GM23248 (cell line): ENCODE results near the gene OST4. TPM values are rescaled to one million over a fixed set of nuclear protein-coding genes. Genes with fewer than 3 reads are reported as not detected.
A peak's percentile ranks its signal among the peaks of the same experiment; 100 is the strongest.

Experiments
- DNase-seq: peaks from one replicate; pipeline ENCODE4 v3.0.0-alpha.2; 2015
- H2AFZ ChIP-seq: fragments of 200-600 bp; sonication (generic); 2 replicates; pipeline ENCODE4 v1.6.1; 2016; ENCODE audit warnings: antibody characterized with exemption
- H3F3A ChIP-seq: fragments of 200-600 bp; sonication (generic); 2 replicates; pipeline ENCODE4 v1.6.1; 2016; ENCODE audit warnings: mild to moderate bottlenecking, antibody characterized with exemption, mixed run types; ENCODE audit not compliant: insufficient read depth
- H3K27ac ChIP-seq: fragments of 200-600 bp; sonication (generic); 2 replicates; pipeline ENCODE4 v1.5.1; 2016; ENCODE audit warnings: mild to moderate bottlenecking
- H3K27me3 ChIP-seq: fragments of 200-600 bp; sonication (generic); replicated peaks from 2 replicates; pipeline ENCODE4 v1.6.1; 2016; ENCODE audit warnings: mild to moderate bottlenecking; ENCODE audit not compliant: insufficient read depth
- H3K36me3 ChIP-seq: fragments of 200-600 bp; sonication (generic); 2 replicates; pipeline ENCODE4 v1.6.1; 2016; ENCODE audit warnings: low read depth, mild to moderate bottlenecking
- H3K4me1 ChIP-seq: fragments of 200-600 bp; sonication (generic); 2 replicates; pipeline ENCODE4 v1.6.1; 2016; ENCODE audit warnings: mild to moderate bottlenecking; ENCODE audit not compliant: insufficient read depth
- H3K4me2 ChIP-seq: fragments of 200-600 bp; sonication (generic); one replicate; pipeline ENCODE4 v1.6.1; 2016; ENCODE audit warnings: mild to moderate bottlenecking; ENCODE audit not compliant: unreplicated experiment
- H3K4me3 ChIP-seq: fragments of 200-600 bp; sonication (generic); 2 replicates; pipeline ENCODE4 v1.5.1; 2016; ENCODE audit warnings: mild to moderate bottlenecking
- H3K79me2 ChIP-seq: fragments of 200-600 bp; sonication (generic); 2 replicates; pipeline ENCODE4 v1.6.1; 2016; ENCODE audit warnings: mild to moderate bottlenecking; ENCODE audit not compliant: insufficient read depth
- H3K9ac ChIP-seq: fragments of 200-600 bp; sonication (generic); 2 replicates; pipeline ENCODE4 v1.6.1; 2016; ENCODE audit warnings: mild to moderate bottlenecking
- H3K9me2 ChIP-seq: fragments of 200-600 bp; sonication (generic); 2 replicates; pipeline ENCODE4 v1.6.1; 2016; ENCODE audit warnings: mixed run types, mild to moderate bottlenecking, moderate library complexity; ENCODE audit not compliant: insufficient read depth
- H3K9me3 ChIP-seq: fragments of 200-600 bp; sonication (generic); one replicate; pipeline ENCODE4 v1.6.1; 2017; ENCODE audit warnings: low read depth
- H4K20me1 ChIP-seq: fragments of 200-600 bp; sonication (generic); 2 replicates; pipeline ENCODE4 v1.6.0; 2016; ENCODE audit not compliant: insufficient read depth
- EZH2 ChIP-seq: fragments of 200-600 bp; sonication (generic); IDR thresholded peaks from 2 replicates; pipeline ENCODE4 v1.6.1; 2018; ENCODE audit warnings: antibody characterized with exemption, mild to moderate bottlenecking; ENCODE audit not compliant: insufficient read depth, poor library complexity, severe bottlenecking
- EZH2phosphoT487 ChIP-seq: fragments of 200-600 bp; sonication (generic); IDR thresholded peaks from 2 replicates; pipeline ENCODE4 v1.6.1; 2018; ENCODE audit warnings: antibody characterized with exemption, moderate library complexity, mild to moderate bottlenecking, low read depth; ENCODE audit not compliant: insufficient read depth
- WGBS, 2 experiments: methylation state at CpG; one replicate each; pipeline ENCODE4 v1.1.6; 2015 to 2017; ENCODE audit warnings: low lambda C conversion rate in 2 of 2, low coverage in 1 of 2; ENCODE audit errors: missing lambda C conversion rate in 2 of 2; 5-methylcytosine and 5-hydroxymethylcytosine counted together
- in situ Hi-C: fragments of 300-500 bp; cut with MboI; formaldehyde crosslinking; loops from 2 replicates; pipeline ENCODE4 v1.15.0; 2020
- polyA plus RNA-seq: library from polyadenylated mRNA; unstranded; fragments of >200 nt; fragmentation: Nextera tagmentation; extraction: Ambion mirVana; gene quantifications from 2 replicates; pipeline ENCODE4 v1.2.1, GENCODE V29; 2016
- total RNA-seq: library from RNA; depleted of rRNA; stranded (reverse); fragments of >200 nt; shearing (Covaris generic); gene quantifications from 2 replicates; pipeline ENCODE4 v1.2.3, GENCODE V29; 2014

Gene OST4
- total and polyA plus RNA-seq, 2 experiments from 2014 or later: 499 to 942 TPM

DNA sequence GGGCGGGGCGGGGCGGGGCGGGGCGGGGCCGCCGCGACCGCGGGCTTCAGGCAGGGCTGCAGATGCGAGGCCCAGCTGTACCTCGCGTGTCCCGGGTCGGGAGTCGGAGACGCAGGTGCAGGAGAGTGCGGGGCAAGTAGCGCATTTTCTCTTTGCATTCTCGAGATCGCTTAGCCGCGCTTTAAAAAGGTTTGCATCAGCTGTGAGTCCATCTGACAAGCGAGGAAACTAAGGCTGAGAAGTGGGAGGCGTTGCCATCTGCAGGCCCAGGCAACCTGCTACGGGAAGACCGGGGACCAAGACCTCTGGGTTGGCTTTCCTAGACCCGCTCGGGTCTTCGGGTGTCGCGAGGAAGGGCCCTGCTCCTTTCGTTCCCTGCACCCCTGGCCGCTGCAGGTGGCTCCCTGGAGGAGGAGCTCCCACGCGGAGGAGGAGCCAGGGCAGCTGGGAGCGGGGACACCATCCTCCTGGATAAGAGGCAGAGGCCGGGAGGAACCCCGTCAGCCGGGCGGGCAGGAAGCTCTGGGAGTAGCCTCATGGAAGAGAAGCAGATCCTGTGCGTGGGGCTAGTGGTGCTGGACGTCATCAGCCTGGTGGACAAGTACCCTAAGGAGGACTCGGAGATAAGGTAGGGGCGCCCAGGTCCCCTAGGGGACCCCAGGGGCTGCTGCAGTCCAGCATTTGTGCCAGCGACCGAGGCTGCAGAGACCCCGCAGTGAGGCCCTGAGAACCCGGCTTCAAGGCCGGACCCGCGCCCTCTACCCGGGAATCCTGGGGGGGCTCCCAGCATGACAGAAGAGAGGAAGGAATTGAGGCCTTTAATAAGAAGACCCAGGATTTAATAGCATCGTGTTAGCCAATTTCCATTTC, 15.5 kb upstream of the OST4 start, which contains the start of gene KHK:
Gene KHK (plus strand): TSS at position 49 of the 870 bp plus-strand sequence. CDS start 488 bp downstream, at position 537.
- H4K20me1 ChIP-seq: no peaks in the 10 kb centered on the region
- no peaks in the 10 kb centered on the region for H3K27me3 ChIP-seq
- H3K79me2 ChIP-seq: peaks cover 4% of the 10 kb centered on the region
- peak within 1 kb of the TSS; percentile 74 for H3K9ac ChIP-seq
- H3K9me3 ChIP-seq: no peaks in the 10 kb centered on the region
- no peaks in the 10 kb centered on the region for H3K4me1 ChIP-seq
- H3F3A ChIP-seq: peaks cover 13% of the 10 kb centered on the region
- no peaks in the 10 kb centered on the region for H3K9me2 ChIP-seq
- no peaks in the 10 kb centered on the region for H3K36me3 ChIP-seq
- peak within 1 kb of the TSS; percentile 59 for H3K27ac ChIP-seq
- WGBS, 2 experiments: 15% methylated on average over 46 to 54 of the region's 54 CpGs
- DNase-seq: peak; percentile 26
- H2AFZ ChIP-seq: peak within 1 kb of the TSS; percentile 63
- peak within 1 kb of the TSS; percentile 73 for H3K4me3 ChIP-seq
- in situ Hi-C loops: no loop called here
- peak within 1 kb of the TSS; percentile 75 for H3K4me2 ChIP-seq
- TF ChIP-seq EZH2: no peak
- no peak for TF ChIP-seq EZH2phosphoT487

DNA sequence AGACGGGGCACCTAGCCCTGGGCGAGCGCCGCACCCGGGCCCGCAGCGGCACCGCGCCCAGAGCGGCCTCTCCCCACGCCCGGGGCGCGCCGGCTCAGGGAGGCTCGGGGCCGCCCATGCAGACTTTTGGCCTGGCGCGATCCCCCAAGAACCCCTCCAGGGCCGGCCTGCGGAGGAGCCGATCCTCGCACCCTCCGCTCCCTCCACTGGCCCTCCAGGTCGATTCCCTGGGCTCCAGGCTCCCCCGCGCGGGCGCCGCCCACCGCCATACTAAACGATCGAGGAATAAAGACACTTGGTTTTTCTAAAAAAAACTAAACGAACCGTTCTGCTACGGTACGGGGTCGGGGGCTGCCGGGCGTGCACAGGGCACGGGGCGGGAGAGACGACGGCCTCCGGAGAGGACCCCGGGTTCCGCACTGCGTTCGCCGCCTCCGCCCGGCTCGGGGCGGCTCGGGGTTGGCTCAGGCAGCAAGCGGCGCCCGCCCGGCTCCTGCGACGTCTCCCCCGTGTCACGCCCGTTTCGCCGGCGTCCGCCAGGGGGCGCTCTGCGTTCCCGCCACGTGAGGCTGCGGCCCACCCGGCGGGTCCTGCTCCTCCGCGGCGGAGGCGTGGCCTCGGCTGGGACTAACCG, 14.8 kb upstream of the OST4 start:
- H3K9me2 ChIP-seq: no peaks in the 10 kb centered on the region
- H3K79me2 ChIP-seq: peaks cover 10% of the 10 kb centered on the region
- WGBS, 2 experiments: 0 to 2% methylated on average over 45 to 77 of the region's 81 CpGs
- DNase-seq: peak; percentile 95
- peak overlapping the region; percentile 59 for H3K27ac ChIP-seq
- H3K9me3 ChIP-seq: no peaks in the 10 kb centered on the region
- H2AFZ ChIP-seq: peak overlapping the region; percentile 63
- H3K4me3 ChIP-seq: peak overlapping the region; percentile 73
- H4K20me1 ChIP-seq: no peaks in the 10 kb centered on the region
- H3K27me3 ChIP-seq: no peaks in the 10 kb centered on the region
- peaks cover 13% of the 10 kb centered on the region for H3F3A ChIP-seq
- H3K36me3 ChIP-seq: no peaks in the 10 kb centered on the region
- TF ChIP-seq EZH2 (no peak), EZH2phosphoT487 (no peak)
- 0 out of 2 replicates have a peak, but pooled peaks cover 4% of the 10 kb centered on the region for H3K4me1 ChIP-seq
- H3K4me2 ChIP-seq: peak overlapping the region; percentile 75
- in situ Hi-C loops: no loop called here
- peak overlapping the region; percentile 74 for H3K9ac ChIP-seq

DNA sequence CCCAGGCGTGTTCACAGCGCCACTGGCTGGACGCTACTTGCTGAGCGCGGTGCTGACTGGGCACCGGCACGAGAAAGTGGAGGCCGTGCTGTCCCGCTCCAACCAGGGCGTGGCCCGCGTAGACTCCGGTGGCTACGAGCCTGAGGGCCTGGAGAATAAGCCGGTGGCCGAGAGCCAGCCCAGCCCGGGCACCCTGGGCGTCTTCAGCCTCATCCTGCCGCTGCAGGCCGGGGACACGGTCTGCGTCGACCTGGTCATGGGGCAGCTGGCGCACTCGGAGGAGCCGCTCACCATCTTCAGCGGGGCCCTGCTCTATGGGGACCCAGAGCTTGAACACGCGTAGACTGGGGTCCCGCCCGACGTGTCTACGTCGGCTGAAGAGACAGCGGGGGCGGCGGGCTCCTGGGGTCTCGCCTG, 14.2 kb upstream of the OST4 start:
- in situ Hi-C loops: no loop called here
- Histone ChIP-seq H3K79me2 (peaks cover 12% of the 10 kb centered on the region), H3K9ac (peak overlapping the region; percentile 74), H2AFZ (peak overlapping the region; percentile 63), H3K4me2 (peak overlapping the region; percentile 75), H3K9me2 (no peaks in the 10 kb centered on the region), H3K27me3 (no peaks in the 10 kb centered on the region), H3F3A (peaks cover 13% of the 10 kb centered on the region), H3K4me3 (peak overlapping the region; percentile 73), H3K9me3 (no peaks in the 10 kb centered on the region), H4K20me1 (no peaks in the 10 kb centered on the region), H3K36me3 (no peaks in the 10 kb centered on the region), H3K4me1 (peaks cover 7% of the 10 kb centered on the region; the same call in 1 of the 2 replicates), H3K27ac (peak overlapping the region; percentile 59)
- TF ChIP-seq EZH2: no peak
- TF ChIP-seq EZH2phosphoT487: no peak
- peak; percentile 87 for DNase-seq
- WGBS, 2 experiments: 0 to 3% methylated on average over 23 to 28 of the region's 38 CpGs

DNA sequence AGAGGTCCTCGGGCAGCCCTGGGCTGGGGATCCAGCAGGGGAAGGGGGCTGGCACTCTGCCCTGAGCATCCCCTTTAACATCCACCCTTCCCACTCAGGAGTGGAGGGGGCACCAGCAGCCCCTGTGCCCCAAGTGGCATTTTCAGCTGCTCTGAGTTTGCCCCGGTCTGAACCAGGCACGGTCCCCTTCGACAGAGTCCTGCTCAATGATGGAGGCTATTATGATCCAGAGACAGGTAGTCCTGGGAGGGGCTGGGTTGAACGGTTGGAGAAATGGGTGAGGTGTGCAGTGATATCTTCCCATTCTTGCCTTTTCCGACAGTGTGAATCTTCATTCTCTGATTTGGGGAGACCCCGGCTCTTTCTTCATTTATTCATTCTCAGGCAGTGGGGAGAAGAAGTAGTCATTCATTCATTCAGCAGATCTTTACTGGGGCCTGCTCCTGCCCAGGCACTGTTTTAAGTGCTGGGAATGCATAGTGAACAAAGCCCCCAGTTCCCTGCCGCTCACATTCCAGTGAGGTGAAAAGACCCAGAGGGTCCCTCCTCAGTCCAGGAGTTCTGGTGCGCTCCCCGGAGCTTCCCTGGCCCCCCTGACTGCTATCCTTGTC, 13.7 kb upstream of the OST4 start:
- no peaks in the 10 kb centered on the region for H3K9me2 ChIP-seq
- no peak overlapping the region for H2AFZ ChIP-seq
- in situ Hi-C loops: no loop called here
- peaks cover 13% of the 10 kb centered on the region for H3F3A ChIP-seq
- peak overlapping the region; percentile 59 for H3K27ac ChIP-seq
- peaks cover 12% of the 10 kb centered on the region for H3K4me1 ChIP-seq
- 47% methylated on average over 10 of the region's 10 CpGs for WGBS, 2 experiments
- peak overlapping the region; percentile 75 for H3K4me2 ChIP-seq
- no peaks in the 10 kb centered on the region for H3K36me3 ChIP-seq
- TF ChIP-seq EZH2phosphoT487: no peak
- TF ChIP-seq EZH2: no peak
- H4K20me1 ChIP-seq: no peaks in the 10 kb centered on the region
- peak overlapping the region; percentile 74 for H3K9ac ChIP-seq
- no peaks in the 10 kb centered on the region for H3K27me3 ChIP-seq
- no peaks in the 10 kb centered on the region for H3K9me3 ChIP-seq
- H3K4me3 ChIP-seq: peak overlapping the region; percentile 73
- no peak for DNase-seq
- H3K79me2 ChIP-seq: peaks cover 18% of the 10 kb centered on the region
